GM12892 (cell line): ENCODE data around the gene MTMR10.

Source experiments
- POLR2A ChIP-seq: IDR thresholded peaks from 2 replicates; pipeline ENCODE4 v1.6.1; 2011; ENCODE audit warnings: low read depth, low read length, control low read depth
- POLR2AphosphoS5 ChIP-seq: IDR thresholded peaks from 2 replicates; pipeline ENCODE4 v1.6.1; 2011; ENCODE audit warnings: low read depth, low read length, control low read depth
- TAF1 ChIP-seq: IDR thresholded peaks from 2 replicates; pipeline ENCODE4 v1.6.1; 2011; ENCODE audit warnings: low read depth, mild to moderate bottlenecking, control low read depth, low read length, borderline replicate concordance

GRCh38 chr15:30901889-30902288 lies 89.5 kb downstream of the MTMR10 start:
- TF ChIP-seq POLR2AphosphoS5, result no peak
- TF ChIP-seq POLR2A, result no peak
- TF ChIP-seq TAF1, result no peak
